ENCODE results near the gene CREBBP.

- TF ChIP-seq CTCF (IDR thresholded peaks at IDR 0.05), result no peak
- no peak for TF ChIP-seq ZFX (IDR thresholded peaks at IDR 0.05; ENCODE audit: borderline replicate concordance)
Measured at GRCh38 chr16:3762107-3762750, 118.3 kb downstream of the CREBBP start.
